KBM-7 (cell line): ENCODE results near the gene SLC25A1.

Experiments
- DNase-seq: peaks from one replicate; pipeline ENCODE4 v3.0.0-alpha.2; 2015
- in situ Hi-C: fragments of 300-500 bp; cut with MboI; formaldehyde crosslinking; loops from 2 replicates; pipeline ENCODE4 v1.14.3; 2020; ENCODE audit warnings: low sequenced_read_pairs, low pct_unique_long_range_greater_than_20kb, mixed read lengths

SLC25A1 gene

GRCh38 chr22:19131685-19132015, 46.9 kb downstream of the SLC25A1 start:
- DNase-seq = no peak
- in situ Hi-C loops = no loop called here

- DNase-seq = no peak
- in situ Hi-C loops = no loop called here
These were observed 47.4 kb downstream of the SLC25A1 start, which contains the start of gene TSSK2 for GRCh38 chr22:19130959-19131684. TSSK2 (plus strand) TSS chr22:19131308; CDS start chr22:19131400, 92 bp downstream.

- in situ Hi-C loops = no loop called here
- DNase-seq = no peak
These were observed 48.7 kb downstream of the SLC25A1 start for GRCh38 chr22:19129871-19130270.

- no peak for DNase-seq
- in situ Hi-C loops = no loop called here
These were observed 49.4 kb downstream of the SLC25A1 start for GRCh38 chr22:19128946-19129727.

- in situ Hi-C loops = no loop called here
- DNase-seq = no peak
These were observed 50.5 kb downstream of the SLC25A1 start for GRCh38 chr22:19128009-19128401.

GRCh38 chr22:19127329-19128008, 51.1 kb downstream of the SLC25A1 start:
- DNase-seq = no peak
- in situ Hi-C loops = no loop called here

- no peak for DNase-seq
- in situ Hi-C loops = no loop called here
These were observed 51.9 kb downstream of the SLC25A1 start for GRCh38 chr22:19126309-19127273.
